Measurements from ENCODE around the gene PIK3R4.

GRCh38 chr3:130770644-130771043 lies 24.0 kb upstream of the PIK3R4 start:
- TF ChIP-seq, protein P1, sequence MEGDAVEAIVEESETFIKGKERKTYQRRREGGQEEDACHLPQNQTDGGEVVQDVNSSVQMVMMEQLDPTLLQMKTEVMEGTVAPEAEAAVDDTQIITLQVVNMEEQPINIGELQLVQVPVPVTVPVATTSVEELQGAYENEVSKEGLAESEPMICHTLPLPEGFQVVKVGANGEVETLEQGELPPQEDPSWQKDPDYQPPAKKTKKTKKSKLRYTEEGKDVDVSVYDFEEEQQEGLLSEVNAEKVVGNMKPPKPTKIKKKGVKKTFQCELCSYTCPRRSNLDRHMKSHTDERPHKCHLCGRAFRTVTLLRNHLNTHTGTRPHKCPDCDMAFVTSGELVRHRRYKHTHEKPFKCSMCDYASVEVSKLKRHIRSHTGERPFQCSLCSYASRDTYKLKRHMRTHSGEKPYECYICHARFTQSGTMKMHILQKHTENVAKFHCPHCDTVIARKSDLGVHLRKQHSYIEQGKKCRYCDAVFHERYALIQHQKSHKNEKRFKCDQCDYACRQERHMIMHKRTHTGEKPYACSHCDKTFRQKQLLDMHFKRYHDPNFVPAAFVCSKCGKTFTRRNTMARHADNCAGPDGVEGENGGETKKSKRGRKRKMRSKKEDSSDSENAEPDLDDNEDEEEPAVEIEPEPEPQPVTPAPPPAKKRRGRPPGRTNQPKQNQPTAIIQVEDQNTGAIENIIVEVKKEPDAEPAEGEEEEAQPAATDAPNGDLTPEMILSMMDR (IDR thresholded peaks at IDR 0.05; ENCODE audit: insufficient read depth, low read length, poor library complexity, severe bottlenecking): no peak
- no peak for TF ChIP-seq EZH2phosphoT487 (conservative IDR thresholded peaks at IDR 0.05; ENCODE audit: low read length)
